GM18861 (cell line): ENCODE measurements around the gene MGRN1.
A peak's percentile ranks its signal among the peaks of the same experiment; 100 is the strongest.

Experiments used
- ATAC-seq: cut with Tn5 transposase; IDR thresholded peaks from one replicate; pipeline ENCODE4 v1.9.1; 2021; ENCODE audit not compliant: unreplicated experiment

MGRN1 gene

GRCh38 chr16:4684058-4684715 lies 59.6 kb downstream of the MGRN1 start:
- ATAC-seq, result no peak

- no peak for ATAC-seq
Observed at GRCh38 chr16:4684763-4685162, 60.1 kb downstream of the MGRN1 start.

GRCh38 chr16:4685292-4685691 lies 60.7 kb downstream of the MGRN1 start:
- ATAC-seq, result no peak

- ATAC-seq, result no peak
Observed at GRCh38 chr16:4685776-4686496, 61.3 kb downstream of the MGRN1 start.

GRCh38 chr16:4686497-4687210 lies 62.0 kb downstream of the MGRN1 start:
- ATAC-seq, result no peak

GRCh38 chr16:4687416-4687815 lies 62.8 kb downstream of the MGRN1 start:
- no peak for ATAC-seq

- no peak for ATAC-seq
Observed at GRCh38 chr16:4687946-4688673, 63.5 kb downstream of the MGRN1 start.

- ATAC-seq, result no peak
Observed at GRCh38 chr16:4688674-4689045, 64.0 kb downstream of the MGRN1 start.

GRCh38 chr16:4689091-4689671 lies 64.6 kb downstream of the MGRN1 start:
- ATAC-seq, result no peak

- ATAC-seq, result no peak
Observed at GRCh38 chr16:4689864-4690704, 65.5 kb downstream of the MGRN1 start.

- no peak for ATAC-seq
Observed at GRCh38 chr16:4690946-4691665, 66.5 kb downstream of the MGRN1 start.

- ATAC-seq, result no peak
Observed at GRCh38 chr16:4691666-4692412, 67.2 kb downstream of the MGRN1 start.

GRCh38 chr16:4692460-4693295 lies 68.1 kb downstream of the MGRN1 start:
- ATAC-seq, result no peak

GRCh38 chr16:4693296-4693955 lies 68.8 kb downstream of the MGRN1 start, which contains the start of gene NUDT16L1:
TSS of gene NUDT16L1 (plus strand) at chr16:4693562. CDS start at chr16:4693727, 165 bp downstream.
- ATAC-seq, result peak; percentile 93

GRCh38 chr16:4693956-4694641 lies 69.5 kb downstream of the MGRN1 start:
- ATAC-seq, result no peak

- no peak for ATAC-seq
Observed at GRCh38 chr16:4694642-4695451, 70.2 kb downstream of the MGRN1 start.
